Peyer's patch (tissue), 4 donors: ENCODE results near the gene TLR4.

Experiments used
- POLR2A ChIP-seq, 2 donors: fragments of 450-650 bp; IDR thresholded peaks; one replicate each; pipeline ENCODE4 v1.5.1; 2017; ENCODE audit warnings: antibody characterized with exemption in 2 of 2, mild to moderate bottlenecking in 2 of 2, moderate library complexity in 2 of 2
- TF ChIP-seq, protein P1 (sequence below), 6 experiments: fragments of 450-650 bp in 4 of 6; fragments of 200-600 bp in 2 of 6; sonication (generic) in 1 of 6; IDR thresholded peaks; one replicate each; pipeline ENCODE4 v1.5.1; 2017 to 2019; ENCODE audit warnings: antibody characterized with exemption in 6 of 6, mild to moderate bottlenecking in 3 of 6, moderate library complexity in 1 of 6

DNA sequence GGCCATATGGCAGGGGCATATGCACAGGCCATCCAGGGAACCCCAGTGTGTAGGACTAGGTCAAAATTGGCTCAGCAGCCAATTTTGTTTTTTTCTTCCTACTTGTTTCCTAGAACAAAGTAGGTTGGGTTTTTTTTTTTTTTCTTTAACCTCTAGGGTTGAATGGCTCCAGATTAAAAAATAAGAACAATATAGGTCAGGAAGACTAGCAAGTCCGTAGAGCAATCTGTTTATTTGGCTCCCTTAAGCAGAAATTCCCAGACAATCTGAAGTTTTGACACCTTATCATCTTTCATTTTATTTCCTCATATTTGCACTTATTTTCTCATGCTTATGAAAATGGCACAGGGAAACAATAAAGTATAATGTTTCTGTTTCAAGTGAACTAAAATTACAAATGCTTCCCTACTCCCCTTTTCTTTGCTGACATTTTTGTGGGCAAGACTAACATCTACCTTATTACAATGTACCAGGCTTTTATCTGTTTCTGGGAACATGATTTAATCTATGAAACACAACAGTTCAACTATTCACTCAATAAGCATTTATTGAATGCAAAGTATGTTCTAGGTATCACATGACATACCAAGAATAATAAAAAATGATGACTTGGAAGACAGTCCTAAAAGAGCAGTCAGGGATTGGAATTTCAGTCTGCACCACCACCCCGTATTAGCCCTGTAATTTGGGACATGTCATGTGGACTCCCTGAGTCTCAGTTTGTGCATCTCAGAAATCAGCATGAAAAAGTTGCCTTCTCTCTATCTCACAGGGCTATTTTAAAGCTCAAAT is 30.5 kb downstream of the TLR4 start:
- TF ChIP-seq, protein P1, sequence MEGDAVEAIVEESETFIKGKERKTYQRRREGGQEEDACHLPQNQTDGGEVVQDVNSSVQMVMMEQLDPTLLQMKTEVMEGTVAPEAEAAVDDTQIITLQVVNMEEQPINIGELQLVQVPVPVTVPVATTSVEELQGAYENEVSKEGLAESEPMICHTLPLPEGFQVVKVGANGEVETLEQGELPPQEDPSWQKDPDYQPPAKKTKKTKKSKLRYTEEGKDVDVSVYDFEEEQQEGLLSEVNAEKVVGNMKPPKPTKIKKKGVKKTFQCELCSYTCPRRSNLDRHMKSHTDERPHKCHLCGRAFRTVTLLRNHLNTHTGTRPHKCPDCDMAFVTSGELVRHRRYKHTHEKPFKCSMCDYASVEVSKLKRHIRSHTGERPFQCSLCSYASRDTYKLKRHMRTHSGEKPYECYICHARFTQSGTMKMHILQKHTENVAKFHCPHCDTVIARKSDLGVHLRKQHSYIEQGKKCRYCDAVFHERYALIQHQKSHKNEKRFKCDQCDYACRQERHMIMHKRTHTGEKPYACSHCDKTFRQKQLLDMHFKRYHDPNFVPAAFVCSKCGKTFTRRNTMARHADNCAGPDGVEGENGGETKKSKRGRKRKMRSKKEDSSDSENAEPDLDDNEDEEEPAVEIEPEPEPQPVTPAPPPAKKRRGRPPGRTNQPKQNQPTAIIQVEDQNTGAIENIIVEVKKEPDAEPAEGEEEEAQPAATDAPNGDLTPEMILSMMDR (IDR thresholded peaks at IDR 0.05) = no peak
- no peak for TF ChIP-seq POLR2A (IDR thresholded peaks at IDR 0.05)
